ENCODE results near the gene ELMOD1. TPM values are rescaled to one million over a fixed set of nuclear protein-coding genes. Genes with fewer than 3 reads are reported as not detected.

Gene ELMOD1
- total and polyA plus RNA-seq, 4 donors, result 0.14 to 0.42 TPM; not detected in 2

- peaks cover 0 to 13% (median 8%) of the 10 kb centered on the region in 4 donors for H3K36me3 ChIP-seq (ENCODE audit: control insufficient read depth in 4 of 4, insufficient read depth in 3 of 4, low read depth in 1 of 4, low read length in 3 of 4)
Observed at GRCh38 chr11:107549954-107550285, 41.0 kb upstream of the ELMOD1 start.

GRCh38 chr11:107550304-107550703, 40.6 kb upstream of the ELMOD1 start:
- Histone ChIP-seq H3K4me3 (ENCODE audit: low read depth in 1 of 3, low read length in 3 of 3) (no peak overlapping the region), H3K36me3 (ENCODE audit: control insufficient read depth in 4 of 4, insufficient read depth in 3 of 4, low read depth in 1 of 4, low read length in 3 of 4) (peaks cover 0 to 13% (median 8%) of the 10 kb centered on the region in 4 donors), H3K27ac (ENCODE audit: low read depth in 1 of 2, low read length in 2 of 2) (peak overlapping the region in 1 of 2 donors; percentile 33), H3K4me1 (ENCODE audit: control insufficient read depth in 4 of 4, insufficient read depth in 4 of 4, low read length in 3 of 4) (peaks cover 0 to 8% (median 7%) of the 10 kb centered on the region in 4 donors), H3K9ac (ENCODE audit: low read depth in 1 of 2, low read length in 2 of 2) (no peak overlapping the region), H3K27me3 (ENCODE audit: control insufficient read depth in 4 of 4, insufficient read depth in 4 of 4, low read length in 3 of 4) (no peaks in the 10 kb centered on the region), H3K9me3 (ENCODE audit: control insufficient read depth in 4 of 4, low read length in 3 of 4) (no peaks in the 10 kb centered on the region)
- TF ChIP-seq NR2F2 (IDR thresholded peaks at IDR 0.05) (no peak), YY1 (IDR thresholded peaks at IDR 0.05) (no peak), FOXA2 (IDR thresholded peaks at IDR 0.05) (no peak), HNF4G (IDR thresholded peaks at IDR 0.05) (no peak), JUND (IDR thresholded peaks at IDR 0.05) (no peak), RXRA (IDR thresholded peaks at IDR 0.05) (no peak), MAX (IDR thresholded peaks at IDR 0.05) (no peak), GABPA (IDR thresholded peaks at IDR 0.05 in 1 of 2, conservative IDR thresholded peaks at IDR 0.05 in 1 of 2) (no peak)
- TF ChIP-seq, protein P1, sequence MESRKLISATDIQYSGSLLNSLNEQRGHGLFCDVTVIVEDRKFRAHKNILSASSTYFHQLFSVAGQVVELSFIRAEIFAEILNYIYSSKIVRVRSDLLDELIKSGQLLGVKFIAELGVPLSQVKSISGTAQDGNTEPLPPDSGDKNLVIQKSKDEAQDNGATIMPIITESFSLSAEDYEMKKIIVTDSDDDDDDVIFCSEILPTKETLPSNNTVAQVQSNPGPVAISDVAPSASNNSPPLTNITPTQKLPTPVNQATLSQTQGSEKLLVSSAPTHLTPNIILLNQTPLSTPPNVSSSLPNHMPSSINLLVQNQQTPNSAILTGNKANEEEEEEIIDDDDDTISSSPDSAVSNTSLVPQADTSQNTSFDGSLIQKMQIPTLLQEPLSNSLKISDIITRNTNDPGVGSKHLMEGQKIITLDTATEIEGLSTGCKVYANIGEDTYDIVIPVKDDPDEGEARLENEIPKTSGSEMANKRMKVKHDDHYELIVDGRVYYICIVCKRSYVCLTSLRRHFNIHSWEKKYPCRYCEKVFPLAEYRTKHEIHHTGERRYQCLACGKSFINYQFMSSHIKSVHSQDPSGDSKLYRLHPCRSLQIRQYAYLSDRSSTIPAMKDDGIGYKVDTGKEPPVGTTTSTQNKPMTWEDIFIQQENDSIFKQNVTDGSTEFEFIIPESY (IDR thresholded peaks at IDR 0.05), result no peak
- DNase-seq (ENCODE audit: low spot score), result no peak
- WGBS, result 88% methylated on average over 4 of the region's 4 CpGs

More at GRCh38 chr11:107549954-107550285, 41.0 kb upstream of the ELMOD1 start:
- Histone ChIP-seq H3K27ac (ENCODE audit: low read depth in 1 of 2, low read length in 2 of 2) (peak overlapping the region; percentile 33 to 44), H3K4me3 (ENCODE audit: low read depth in 1 of 3, low read length in 3 of 3) (no peak overlapping the region), H3K4me1 (ENCODE audit: control insufficient read depth in 4 of 4, insufficient read depth in 4 of 4, low read length in 3 of 4) (peaks cover 0 to 8% (median 7%) of the 10 kb centered on the region in 4 donors), H3K27me3 (ENCODE audit: control insufficient read depth in 4 of 4, insufficient read depth in 4 of 4, low read length in 3 of 4) (no peaks in the 10 kb centered on the region), H3K9ac (ENCODE audit: low read depth in 1 of 2, low read length in 2 of 2) (no peak overlapping the region), H3K9me3 (ENCODE audit: control insufficient read depth in 4 of 4, low read length in 3 of 4) (no peaks in the 10 kb centered on the region)
- DNase-seq (ENCODE audit: low spot score), result no peak
- WGBS, result 90% methylated on average over 2 of the region's 2 CpGs
- TF ChIP-seq GABPA (IDR thresholded peaks at IDR 0.05 in 1 of 2, conservative IDR thresholded peaks at IDR 0.05 in 1 of 2) (no peak), NR2F2 (IDR thresholded peaks at IDR 0.05) (no peak), EGR1 (IDR thresholded peaks at IDR 0.05; ENCODE audit: low read depth in 2 of 2) (no peak), HNF4A (conservative IDR thresholded peaks at IDR 0.05) (no peak)

DNA sequence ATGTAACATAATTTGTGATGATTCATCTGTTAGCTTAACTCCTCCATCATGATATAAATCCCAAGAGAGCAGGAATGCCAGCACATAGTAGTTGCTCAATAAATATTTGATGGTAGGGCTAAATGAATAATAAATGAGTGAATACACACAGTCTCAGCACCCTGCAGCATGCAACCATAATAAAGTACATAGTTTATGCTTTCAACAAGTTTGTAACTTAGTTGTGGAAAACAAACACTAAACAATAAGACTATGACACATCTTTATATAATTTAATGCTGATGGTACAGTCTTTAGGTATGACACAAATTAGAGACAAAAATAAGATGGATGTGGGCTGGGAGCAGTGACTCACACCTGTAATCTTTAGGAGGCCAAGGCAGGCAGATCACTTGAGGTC, 29.3 kb upstream of the ELMOD1 start:
- no peak overlapping the region for H3K9ac ChIP-seq (ENCODE audit: low read depth in 1 of 2, low read length in 2 of 2)
- H3K9me3 ChIP-seq (ENCODE audit: control insufficient read depth in 4 of 4, low read length in 3 of 4), result no peaks in the 10 kb centered on the region
- H3K27me3 ChIP-seq (ENCODE audit: control insufficient read depth in 4 of 4, insufficient read depth in 4 of 4, low read length in 3 of 4), result no peaks in the 10 kb centered on the region
- no peak for TF ChIP-seq NR2F2 (IDR thresholded peaks at IDR 0.05)
- no peak for TF ChIP-seq JUND (IDR thresholded peaks at IDR 0.05)
- TF ChIP-seq HNF4A (conservative IDR thresholded peaks at IDR 0.05), result no peak
- TF ChIP-seq ATF3 (IDR thresholded peaks at IDR 0.05), result no peak
- no peak for TF ChIP-seq FOXA1 (IDR thresholded peaks at IDR 0.05)
- TF ChIP-seq, protein P2, sequence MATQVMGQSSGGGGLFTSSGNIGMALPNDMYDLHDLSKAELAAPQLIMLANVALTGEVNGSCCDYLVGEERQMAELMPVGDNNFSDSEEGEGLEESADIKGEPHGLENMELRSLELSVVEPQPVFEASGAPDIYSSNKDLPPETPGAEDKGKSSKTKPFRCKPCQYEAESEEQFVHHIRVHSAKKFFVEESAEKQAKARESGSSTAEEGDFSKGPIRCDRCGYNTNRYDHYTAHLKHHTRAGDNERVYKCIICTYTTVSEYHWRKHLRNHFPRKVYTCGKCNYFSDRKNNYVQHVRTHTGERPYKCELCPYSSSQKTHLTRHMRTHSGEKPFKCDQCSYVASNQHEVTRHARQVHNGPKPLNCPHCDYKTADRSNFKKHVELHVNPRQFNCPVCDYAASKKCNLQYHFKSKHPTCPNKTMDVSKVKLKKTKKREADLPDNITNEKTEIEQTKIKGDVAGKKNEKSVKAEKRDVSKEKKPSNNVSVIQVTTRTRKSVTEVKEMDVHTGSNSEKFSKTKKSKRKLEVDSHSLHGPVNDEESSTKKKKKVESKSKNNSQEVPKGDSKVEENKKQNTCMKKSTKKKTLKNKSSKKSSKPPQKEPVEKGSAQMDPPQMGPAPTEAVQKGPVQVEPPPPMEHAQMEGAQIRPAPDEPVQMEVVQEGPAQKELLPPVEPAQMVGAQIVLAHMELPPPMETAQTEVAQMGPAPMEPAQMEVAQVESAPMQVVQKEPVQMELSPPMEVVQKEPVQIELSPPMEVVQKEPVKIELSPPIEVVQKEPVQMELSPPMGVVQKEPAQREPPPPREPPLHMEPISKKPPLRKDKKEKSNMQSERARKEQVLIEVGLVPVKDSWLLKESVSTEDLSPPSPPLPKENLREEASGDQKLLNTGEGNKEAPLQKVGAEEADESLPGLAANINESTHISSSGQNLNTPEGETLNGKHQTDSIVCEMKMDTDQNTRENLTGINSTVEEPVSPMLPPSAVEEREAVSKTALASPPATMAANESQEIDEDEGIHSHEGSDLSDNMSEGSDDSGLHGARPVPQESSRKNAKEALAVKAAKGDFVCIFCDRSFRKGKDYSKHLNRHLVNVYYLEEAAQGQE (IDR thresholded peaks at IDR 0.05), result no peak
- TF ChIP-seq, protein P1 (IDR thresholded peaks at IDR 0.05), result no peak
- no peak for TF ChIP-seq YY1 (IDR thresholded peaks at IDR 0.05)
- no peak for TF ChIP-seq SP1 (IDR thresholded peaks at IDR 0.05)
- TF ChIP-seq RXRA (IDR thresholded peaks at IDR 0.05), result no peak
- no peak for TF ChIP-seq HNF4G (IDR thresholded peaks at IDR 0.05)
- TF ChIP-seq, protein P3, sequence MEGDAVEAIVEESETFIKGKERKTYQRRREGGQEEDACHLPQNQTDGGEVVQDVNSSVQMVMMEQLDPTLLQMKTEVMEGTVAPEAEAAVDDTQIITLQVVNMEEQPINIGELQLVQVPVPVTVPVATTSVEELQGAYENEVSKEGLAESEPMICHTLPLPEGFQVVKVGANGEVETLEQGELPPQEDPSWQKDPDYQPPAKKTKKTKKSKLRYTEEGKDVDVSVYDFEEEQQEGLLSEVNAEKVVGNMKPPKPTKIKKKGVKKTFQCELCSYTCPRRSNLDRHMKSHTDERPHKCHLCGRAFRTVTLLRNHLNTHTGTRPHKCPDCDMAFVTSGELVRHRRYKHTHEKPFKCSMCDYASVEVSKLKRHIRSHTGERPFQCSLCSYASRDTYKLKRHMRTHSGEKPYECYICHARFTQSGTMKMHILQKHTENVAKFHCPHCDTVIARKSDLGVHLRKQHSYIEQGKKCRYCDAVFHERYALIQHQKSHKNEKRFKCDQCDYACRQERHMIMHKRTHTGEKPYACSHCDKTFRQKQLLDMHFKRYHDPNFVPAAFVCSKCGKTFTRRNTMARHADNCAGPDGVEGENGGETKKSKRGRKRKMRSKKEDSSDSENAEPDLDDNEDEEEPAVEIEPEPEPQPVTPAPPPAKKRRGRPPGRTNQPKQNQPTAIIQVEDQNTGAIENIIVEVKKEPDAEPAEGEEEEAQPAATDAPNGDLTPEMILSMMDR (IDR thresholded peaks at IDR 0.05; ENCODE audit: low read depth, low read length, missing input control), result no peak
- no peak for TF ChIP-seq RAD21 (IDR thresholded peaks at IDR 0.05)
- no peak for DNase-seq (ENCODE audit: low spot score)
- no peak overlapping the region for H3K27ac ChIP-seq (ENCODE audit: low read depth in 1 of 2, low read length in 2 of 2)
- H3K36me3 ChIP-seq (ENCODE audit: control insufficient read depth in 4 of 4, insufficient read depth in 3 of 4, low read depth in 1 of 4, low read length in 3 of 4), result peaks cover 0 to 3% (median under 1%) of the 10 kb centered on the region in 4 donors
- no peak overlapping the region for H3K4me3 ChIP-seq (ENCODE audit: low read depth in 1 of 3, low read length in 3 of 3)
- peaks cover 0 to 18% (median 13%) of the 10 kb centered on the region in 4 donors for H3K4me1 ChIP-seq (ENCODE audit: control insufficient read depth in 4 of 4, insufficient read depth in 4 of 4, low read length in 3 of 4)
